HG02798 (cell line): ENCODE results near the gene SMDT1.
"Not testable (repeated sequence)": the region's sequence is repeated elsewhere in the genome, so short reads cannot be mapped to it uniquely, and the experiment has no call there.

ENCODE experiments used
- ATAC-seq: cut with Tn5 transposase; IDR thresholded peaks from one replicate; pipeline ENCODE4 v1.9.1; 2021; ENCODE audit warnings: mild to moderate bottlenecking; ENCODE audit not compliant: unreplicated experiment, poor library complexity

SMDT1 gene

DNA sequence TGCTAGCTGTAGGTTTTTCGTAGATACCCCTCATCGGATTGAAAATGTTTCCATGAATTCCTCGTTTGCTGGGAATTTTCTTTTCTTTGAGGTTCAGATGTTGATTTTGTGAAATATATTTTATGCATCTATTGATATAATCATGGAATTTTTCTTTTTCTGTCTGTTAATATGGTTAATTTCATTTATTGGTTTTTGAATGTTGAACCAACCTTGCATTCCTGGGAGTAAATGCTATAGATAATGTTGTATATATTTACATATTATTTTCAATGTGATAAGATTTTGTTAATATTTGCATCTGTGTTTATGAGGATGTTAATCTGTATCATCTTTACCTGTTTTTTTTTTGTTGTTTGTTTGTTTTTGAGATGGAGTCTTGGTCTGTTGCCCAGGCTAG is 21.7 kb downstream of the SMDT1 start:
- no peak for ATAC-seq

DNA sequence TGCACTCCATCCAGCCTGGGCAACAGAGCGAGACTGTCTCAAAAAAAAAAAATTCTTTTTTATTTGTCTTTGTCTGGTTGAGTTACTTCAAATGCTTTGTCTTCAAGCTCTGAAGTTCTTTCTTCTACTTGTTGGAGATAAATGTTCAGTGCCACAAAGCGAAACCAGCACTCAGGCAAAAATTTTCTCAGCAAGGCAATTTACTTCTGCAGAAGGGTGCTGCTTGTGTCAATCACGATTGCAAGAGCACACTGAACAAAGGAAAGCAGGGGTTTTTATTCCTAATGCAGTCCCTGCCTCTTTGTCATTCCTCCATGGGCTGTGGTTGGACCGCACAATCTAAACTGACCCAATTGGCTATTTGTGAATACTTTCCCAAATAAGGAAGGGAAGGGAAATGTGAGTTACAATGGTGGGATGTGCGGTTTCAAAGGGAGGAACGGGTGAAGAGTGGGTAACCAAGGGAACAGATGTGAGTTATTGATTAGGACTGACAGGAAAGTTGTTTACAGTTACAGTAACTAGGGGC is 24.9 kb downstream of the SMDT1 start:
- not testable (repeated sequence) for ATAC-seq

DNA sequence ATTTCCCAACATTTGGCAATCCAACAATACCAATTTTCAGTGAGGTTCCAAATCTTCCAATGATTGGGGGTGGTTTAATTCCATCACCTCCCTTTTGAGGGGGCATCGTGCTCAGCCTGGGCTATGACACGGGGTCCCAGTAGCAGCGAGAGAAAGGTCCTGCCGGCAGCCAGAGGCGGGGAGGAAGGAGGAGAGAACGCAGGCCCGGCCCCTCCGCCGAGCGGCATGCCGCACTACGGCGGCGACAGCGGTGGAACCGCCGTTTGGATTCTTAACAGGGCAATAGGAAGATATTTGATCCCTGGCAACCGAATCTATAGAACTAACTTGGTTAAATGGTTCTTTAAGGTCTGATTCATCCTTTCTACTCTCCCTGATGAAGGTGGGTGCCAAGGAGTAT is 29.3 kb downstream of the SMDT1 start:
- ATAC-seq: no peak

DNA sequence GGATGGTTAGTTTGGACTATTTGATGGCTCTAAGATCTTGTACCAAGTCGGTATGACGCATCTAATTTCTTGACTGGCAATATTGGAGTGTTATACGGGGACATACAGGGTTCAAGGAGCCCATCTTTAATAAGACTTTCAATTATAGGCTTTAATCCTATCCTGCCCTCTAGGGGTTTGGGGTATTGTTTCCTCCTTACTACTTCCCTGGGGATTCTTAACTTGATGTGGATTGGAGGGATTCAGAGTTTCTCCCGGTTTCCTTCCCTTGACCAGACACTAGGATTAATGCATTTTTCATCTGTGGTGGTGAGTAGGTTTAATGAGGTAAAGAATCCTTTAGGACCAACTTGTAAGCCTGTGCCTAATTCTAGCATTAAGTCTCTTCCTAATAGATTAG is 32.3 kb downstream of the SMDT1 start:
- no peak for ATAC-seq

DNA sequence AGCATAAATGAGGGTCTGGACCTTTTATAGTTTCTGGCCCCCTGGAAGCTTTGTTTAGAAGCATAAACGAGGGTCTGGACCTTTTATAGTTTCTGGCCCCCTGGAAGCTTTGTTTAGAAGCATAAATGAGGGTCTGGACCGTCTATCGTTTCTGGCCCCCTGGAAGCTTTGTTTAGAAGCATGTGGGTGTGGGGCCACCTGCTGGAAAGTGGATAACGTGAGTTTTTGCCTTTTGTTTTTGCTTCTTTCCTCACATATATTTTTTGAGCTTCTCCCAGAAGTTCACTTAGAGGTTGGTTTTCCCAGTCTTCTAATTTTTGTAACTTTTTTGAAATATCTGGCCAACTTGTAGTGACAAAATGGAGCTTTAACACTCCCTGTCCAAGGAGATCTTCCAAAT is 33.3 kb downstream of the SMDT1 start:
- not testable (repeated sequence) for ATAC-seq

DNA sequence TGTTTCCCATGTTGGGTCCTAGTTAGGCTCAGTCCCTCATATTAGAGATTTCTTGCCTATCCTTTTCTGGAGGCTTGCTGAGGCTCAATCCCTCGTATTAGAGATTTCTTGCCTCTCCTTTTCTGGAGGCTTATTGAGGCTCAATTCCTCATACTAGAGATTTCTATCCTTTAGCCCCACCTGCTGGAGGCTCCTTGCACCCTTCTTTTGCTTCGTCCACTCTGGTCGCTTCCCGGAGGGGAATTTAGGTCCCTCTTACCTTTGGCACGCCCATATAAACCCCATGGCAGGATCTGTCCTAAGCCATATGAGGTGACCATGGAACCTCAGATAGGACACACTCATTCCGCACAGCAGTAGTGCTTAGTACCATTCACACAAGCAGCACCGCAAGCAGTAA is 35.2 kb downstream of the SMDT1 start:
- ATAC-seq: no peak

DNA sequence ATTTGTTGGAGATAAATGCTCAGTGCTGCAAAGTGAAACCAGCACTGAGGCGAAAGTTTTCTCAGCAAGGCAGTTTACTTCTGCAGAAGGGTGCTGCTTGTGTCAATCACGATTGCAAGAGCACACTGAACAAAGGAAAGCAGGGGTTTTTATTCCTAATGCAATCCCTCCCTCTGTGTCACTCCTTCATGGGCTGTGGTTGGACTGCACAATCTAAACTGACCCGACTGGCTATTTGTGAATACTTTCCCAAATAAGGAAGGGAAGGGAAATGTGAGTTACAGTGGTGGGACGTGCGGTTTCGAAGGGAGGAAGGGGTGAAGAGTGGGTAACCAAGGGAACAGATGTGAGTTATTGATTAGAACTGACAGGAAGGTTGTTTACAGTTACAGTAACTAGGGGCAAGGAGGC is 35.9 kb downstream of the SMDT1 start:
- ATAC-seq: not testable (repeated sequence)

DNA sequence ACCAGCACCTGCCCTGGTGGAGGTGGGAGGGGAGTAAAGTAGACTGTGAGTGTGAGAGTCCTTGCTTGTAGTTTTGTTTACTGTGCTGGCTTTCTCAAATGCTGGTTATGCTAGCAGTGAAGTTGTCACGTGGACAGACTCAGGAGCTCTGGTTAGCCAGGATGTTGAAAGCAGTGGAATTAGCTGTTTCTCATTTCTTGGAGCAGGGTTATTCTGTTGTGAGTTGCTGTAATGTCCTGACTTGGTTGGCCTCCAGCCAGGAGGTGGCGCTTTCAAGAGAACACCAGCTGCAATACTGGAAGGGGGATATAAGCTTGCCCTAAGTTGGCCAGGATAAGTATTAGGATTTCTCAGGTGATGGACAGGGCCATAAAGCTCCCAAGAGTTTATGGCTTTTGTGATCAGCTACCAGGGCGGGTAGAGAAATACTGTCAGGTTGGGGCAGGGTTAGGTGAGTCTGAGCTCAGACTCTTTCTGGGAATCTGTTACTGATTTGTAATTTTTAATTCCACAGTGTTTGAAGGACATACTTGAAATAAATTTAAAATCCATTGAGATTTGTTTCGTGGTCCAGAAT is 37.4 kb downstream of the SMDT1 start:
- ATAC-seq: no peak

DNA sequence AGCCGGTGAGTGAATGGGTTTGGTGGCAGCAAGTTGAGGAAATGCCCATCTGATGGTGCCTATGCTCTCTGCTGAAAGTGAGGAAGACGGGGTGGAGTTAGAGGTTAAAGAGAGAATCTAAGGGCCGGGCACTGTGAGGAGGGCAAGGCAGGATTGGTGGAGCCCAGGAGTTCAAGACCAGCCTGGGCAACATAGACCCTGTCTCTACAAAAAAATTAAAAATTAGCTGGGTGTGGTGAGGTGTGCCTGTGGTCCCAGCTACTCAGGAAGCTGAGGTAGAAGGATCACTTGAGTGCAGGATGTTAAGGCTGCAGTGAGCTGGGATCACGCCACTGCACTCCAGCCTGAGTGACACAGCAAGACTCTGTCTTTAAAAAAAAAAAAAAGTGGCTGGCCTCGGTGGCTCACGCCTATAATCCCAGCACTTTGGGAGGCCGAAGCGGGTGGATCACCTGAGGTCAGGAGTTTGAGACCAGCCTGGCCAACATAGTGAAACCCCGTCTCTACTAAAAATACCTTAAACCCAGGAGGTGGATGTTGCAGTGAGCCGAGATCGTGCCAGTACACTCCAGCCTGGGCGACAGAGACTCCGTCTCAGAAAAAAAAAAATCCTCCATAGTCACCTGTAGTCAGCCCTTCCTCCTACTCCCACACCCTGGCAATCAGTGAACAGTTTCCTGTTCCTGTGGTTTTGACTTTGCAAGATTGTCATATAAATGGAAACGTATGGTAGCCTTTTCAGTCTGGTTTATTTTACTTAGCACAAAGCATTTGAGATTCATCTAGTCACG is 40.9 kb downstream of the SMDT1 start:
- ATAC-seq: not testable (repeated sequence)

DNA sequence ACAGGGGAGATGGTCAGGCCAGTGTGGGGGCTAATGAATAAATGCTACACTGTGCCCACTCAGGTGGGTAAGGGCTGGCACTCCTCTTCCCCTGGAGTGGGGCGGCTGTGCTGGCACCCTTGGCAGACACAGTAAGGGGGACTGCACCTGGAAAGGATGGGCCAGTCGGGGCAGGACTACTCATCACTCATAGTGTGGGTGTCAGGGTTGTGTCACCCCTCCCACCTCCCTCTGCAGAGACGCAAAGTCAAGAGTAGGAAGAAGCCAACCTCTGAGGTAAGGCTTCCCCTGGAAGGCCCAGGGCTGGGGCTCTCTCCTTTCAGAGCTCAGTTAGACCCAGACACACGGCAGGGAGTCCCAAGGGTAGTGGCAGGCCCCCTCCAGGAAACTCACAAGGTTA is 44.0 kb downstream of the SMDT1 start:
- not testable (repeated sequence) for ATAC-seq

DNA sequence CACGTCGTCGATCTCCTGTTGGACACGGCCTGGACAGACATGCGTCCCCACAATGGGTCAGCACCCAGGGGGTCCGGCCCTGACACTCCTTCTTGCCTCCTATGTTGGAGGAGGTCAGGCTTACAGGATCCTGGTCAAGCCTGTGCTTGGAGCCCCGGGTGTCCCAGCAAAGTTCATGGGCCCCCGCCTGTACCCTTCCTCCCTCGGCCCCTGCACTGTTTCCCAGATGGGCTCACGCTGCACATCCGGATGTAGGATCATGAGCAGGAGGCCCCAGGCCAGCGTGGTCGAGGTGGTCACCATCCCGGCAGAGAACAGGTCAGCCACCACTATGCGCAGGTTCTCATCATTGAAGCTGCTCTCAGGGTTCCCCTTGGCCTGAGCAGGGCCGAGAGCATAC is 48.1 kb downstream of the SMDT1 start:
- ATAC-seq: no peak

DNA sequence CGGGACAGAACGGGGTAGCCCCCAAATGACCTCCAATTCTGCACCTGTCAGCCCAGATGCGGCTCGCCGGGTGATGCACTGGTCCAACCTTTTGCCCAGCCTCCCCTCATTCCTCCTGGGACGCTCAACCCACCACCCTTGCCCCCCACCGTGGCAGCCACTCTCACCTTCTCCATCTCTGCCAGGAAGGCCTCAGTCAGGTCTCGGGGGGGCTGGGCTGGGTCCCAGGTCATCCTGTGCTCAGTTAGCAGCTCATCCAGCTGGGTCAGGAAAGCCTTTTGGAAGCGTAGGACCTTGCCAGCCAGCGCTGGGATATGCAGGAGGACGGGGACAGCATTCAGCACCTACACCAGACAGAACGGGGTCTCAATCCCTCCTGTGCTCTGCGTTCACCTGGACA is 48.5 kb downstream of the SMDT1 start:
- ATAC-seq: not testable (repeated sequence)

DNA sequence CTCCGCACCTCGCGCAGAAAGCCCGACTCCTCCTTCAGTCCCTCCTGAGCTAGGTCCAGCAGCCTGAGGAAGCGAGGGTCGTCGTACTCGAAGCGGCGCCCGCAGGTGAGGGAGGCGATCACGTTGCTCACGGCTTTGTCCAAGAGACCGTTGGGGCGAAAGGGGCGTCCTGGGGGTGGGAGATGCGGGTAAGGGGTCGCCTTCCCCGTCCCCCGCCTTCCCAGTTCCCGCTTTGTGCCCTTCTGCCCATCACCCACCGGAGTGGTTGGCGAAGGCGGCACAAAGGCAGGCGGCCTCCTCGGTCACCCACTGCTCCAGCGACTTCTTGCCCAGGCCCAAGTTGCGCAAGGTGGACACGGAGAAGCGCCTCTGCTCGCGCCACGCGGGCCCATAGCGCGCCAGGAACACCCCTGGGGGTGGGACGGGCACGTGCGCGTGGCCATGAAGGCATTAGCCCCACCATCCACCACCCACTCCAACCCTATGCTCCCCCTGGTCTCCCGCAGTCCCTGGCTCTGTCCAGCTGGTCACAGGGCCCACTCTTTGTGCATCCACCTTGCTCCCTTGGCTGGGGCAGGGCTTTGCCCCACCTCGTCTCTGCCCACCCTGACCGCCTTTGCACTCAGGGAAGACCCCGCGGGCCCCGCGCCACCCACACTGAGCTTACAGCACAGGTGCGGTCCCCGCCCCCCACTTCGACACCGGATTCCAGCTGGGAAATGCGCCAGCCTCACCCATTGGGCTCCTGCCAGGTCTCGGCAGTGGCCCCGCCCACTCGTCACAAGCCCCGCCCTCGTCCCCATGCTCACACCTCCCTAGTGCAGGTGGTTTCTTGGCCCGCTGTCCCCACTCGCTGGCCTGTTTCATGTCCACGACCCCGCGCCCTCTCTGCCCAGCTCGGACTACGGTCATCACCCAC is 49.5 kb downstream of the SMDT1 start:
- not testable (repeated sequence) for ATAC-seq

DNA sequence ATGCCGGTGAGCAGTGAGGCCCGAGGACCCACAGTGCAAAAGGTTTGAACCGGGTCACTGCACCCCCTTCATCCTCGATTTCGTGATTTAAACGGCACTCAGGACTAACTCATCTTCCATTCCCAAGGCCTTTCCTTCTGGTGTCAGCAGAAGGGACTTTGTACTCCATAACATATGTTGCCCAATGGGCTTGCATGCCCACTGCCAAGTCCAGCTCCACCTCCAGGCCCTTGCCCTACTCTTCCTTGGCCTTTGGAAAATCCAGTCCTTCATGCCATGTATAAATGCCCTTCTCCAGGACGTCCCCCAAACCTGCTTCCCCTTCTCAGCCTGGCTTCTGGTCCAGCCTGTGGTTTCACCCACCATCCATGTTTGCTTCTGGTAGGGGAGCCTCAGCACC is 50.7 kb downstream of the SMDT1 start:
- not testable (repeated sequence) for ATAC-seq

DNA sequence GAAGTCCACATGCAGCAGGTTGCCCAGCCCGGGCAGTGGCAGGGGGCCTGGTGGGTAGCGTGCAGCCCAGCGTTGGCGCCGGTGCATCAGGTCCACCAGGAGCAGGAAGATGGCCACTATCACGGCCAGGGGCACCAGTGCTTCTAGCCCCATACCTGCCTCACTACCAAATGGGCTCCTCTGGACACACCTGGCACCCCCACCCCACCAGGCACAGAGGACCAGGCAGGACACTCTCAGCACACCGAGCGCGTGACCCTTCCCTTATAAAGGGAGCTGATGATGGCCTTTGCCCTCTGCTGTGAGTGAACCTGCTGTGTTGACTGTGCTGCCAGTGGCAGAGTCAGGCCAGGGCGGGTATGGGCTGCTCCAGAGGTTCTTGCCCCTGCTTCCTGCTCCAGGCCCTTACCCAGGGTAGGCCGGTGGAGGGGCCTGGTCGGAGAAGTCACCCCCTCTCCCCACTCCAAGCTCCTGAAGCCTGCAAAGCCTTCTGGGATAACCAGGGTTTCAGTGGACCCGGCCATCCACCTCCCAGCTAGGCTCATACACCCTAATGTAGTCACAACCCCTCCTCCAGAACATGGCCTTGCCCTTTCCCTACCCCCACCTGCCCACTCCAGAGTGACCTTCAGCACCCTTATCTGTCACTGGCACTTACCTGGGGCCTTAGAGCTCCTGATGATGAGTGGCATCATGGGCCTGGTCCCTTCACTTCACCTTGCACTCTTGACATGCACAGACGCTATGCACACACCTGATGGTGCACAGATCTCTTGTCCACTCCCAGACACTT is 51.3 kb downstream of the SMDT1 start, which contains the start of gene CYP2D6:
Gene CYP2D6 (minus strand): TSS at position 172 of the 793 bp plus-strand sequence. CDS start 19 bp downstream, at position 153.
- not testable (repeated sequence) for ATAC-seq

DNA sequence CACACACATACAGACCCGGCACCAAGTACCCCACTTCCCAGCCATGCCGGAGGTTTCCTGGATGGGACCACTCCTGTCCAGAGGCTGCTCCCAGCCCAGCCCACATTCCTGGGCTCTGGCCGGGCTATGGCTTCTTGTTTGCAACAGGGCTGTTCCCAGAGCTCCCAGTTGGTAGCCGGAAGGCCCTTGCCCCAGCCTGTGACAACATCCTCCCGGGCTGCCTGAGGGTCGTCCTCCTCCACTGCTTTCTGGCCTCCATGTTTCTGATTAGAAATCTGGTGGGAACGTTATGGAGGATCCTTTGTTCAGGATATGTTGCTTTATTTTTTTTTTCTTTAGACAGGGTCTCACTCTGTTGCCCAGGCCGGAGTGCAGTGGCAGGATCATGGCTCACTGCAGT is 52.1 kb downstream of the SMDT1 start:
- ATAC-seq: no peak

DNA sequence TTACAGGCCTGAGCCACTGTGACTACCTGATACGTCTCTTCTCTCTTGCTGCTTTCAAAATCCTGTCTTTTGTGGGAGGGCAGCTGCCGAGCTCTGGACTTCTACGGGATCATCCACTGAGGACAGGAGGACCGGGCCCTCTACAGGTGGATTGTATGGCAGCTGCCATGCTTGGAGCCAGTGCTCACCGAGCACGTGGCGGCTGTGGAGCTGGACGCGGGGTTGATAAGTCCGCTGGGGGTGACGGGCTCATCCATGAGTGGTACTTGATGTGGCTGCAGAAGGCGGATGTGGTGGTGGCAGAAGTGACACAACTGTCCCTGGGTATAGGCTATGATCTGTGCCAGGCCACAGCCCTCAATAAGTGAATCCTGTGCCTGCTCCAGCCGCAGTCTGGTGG is 53.0 kb downstream of the SMDT1 start:
- ATAC-seq: no peak
